PC-9 (cell line): ENCODE data around the gene CRHR2. TPM values are rescaled to one million over a fixed set of nuclear protein-coding genes. Genes with fewer than 3 reads are reported as not detected.

Experiments used
- BruUV-seq: library from RNA; stranded (reverse); fragments of 400-500 nt; replicated peaks from 2 replicates; lab custom pipeline; 2021; lab: Mats Ljungman, UMichigan
- CTCF ChIA-PET: fragments of 300-600 bp; sonication (Branson Sonifier 250); formaldehyde crosslinking; loops from one replicate; lab custom pipeline; 2022; ENCODE audit warnings: antibody characterized with exemption; lab: Charles Lee
- POLR2A ChIA-PET: fragments of 300-600 bp; sonication (Branson Sonifier 250); formaldehyde crosslinking; loops from one replicate; lab custom pipeline; 2022; ENCODE audit warnings: antibody characterized with exemption; ENCODE audit not compliant: unreplicated experiment; lab: Charles Lee
- DNase-seq, 2 experiments: peaks; one replicate each; pipeline versions ENCODE4 v3.0.0 to v3.0.0-alpha.2; 2015 to 2022; ENCODE audit warnings: mixed read lengths in 1 of 2
- H2AFZ ChIP-seq: fragments of 200-600 bp; sonication (generic); 2 replicates; pipeline ENCODE4 v1.8.1; 2017; ENCODE audit warnings: antibody characterized with exemption
- H3F3A ChIP-seq: fragments of 200-600 bp; sonication (generic); 2 replicates; pipeline ENCODE4 v1.8.1; 2017; ENCODE audit warnings: antibody characterized with exemption, mild to moderate bottlenecking, low read depth; ENCODE audit not compliant: insufficient read depth
- H3K27ac ChIP-seq: fragments of 200-600 bp; sonication (generic); 2 replicates; pipeline ENCODE4 v1.6.1; 2016; ENCODE audit warnings: mixed run types
- H3K27me3 ChIP-seq: fragments of 200-600 bp; sonication (generic); 2 replicates; pipeline ENCODE4 v1.6.1; 2016; ENCODE audit warnings: low read depth, mixed run types; ENCODE audit not compliant: insufficient read depth
- H3K36me3 ChIP-seq: fragments of 200-600 bp; sonication (generic); 2 replicates; pipeline ENCODE4 v1.6.1; 2016; ENCODE audit warnings: low read depth, mixed run types
- H3K4me1 ChIP-seq: fragments of 200-600 bp; sonication (generic); replicated peaks from 2 replicates; pipeline ENCODE4 v1.6.1; 2016; ENCODE audit warnings: mixed run types; ENCODE audit not compliant: insufficient read depth
- H3K4me2 ChIP-seq: fragments of 200-600 bp; sonication (generic); 2 replicates; pipeline ENCODE4 v1.6.1; 2017; ENCODE audit warnings: mixed run types
- H3K4me3 ChIP-seq: fragments of 200-600 bp; sonication (generic); 2 replicates; pipeline ENCODE4 v1.6.1; 2016; ENCODE audit warnings: mixed run types
- H3K79me2 ChIP-seq: fragments of 200-600 bp; sonication (generic); 2 replicates; pipeline ENCODE4 v1.6.1; 2017; ENCODE audit warnings: low read depth, mixed run types
- H3K9me2 ChIP-seq: fragments of 200-600 bp; sonication (generic); 2 replicates; pipeline ENCODE4 v1.8.1; 2017; ENCODE audit warnings: mild to moderate bottlenecking; ENCODE audit not compliant: insufficient read depth
- H3K9me3 ChIP-seq: fragments of 200-600 bp; sonication (generic); 2 replicates; pipeline ENCODE4 v1.8.1; 2016; ENCODE audit warnings: low read depth; ENCODE audit not compliant: insufficient read depth
- H4K20me1 ChIP-seq: fragments of 200-600 bp; sonication (generic); 2 replicates; pipeline ENCODE4 v1.8.1; 2017; ENCODE audit not compliant: insufficient read depth
- CTCF ChIP-seq: fragments of 200-600 bp; sonication (generic); conservative IDR thresholded peaks from 2 replicates; pipeline ENCODE4 v1.6.1; 2017; ENCODE audit warnings: mixed run types, antibody characterized with exemption, mild to moderate bottlenecking, moderate library complexity
- EZH2 ChIP-seq: fragments of 200-600 bp; sonication (generic); IDR thresholded peaks from 2 replicates; pipeline ENCODE4 v1.8.0; 2017; ENCODE audit warnings: antibody characterized with exemption, low read depth
- intact Hi-C: fragments of 100-400 bp; cut with micrococcal nuclease; formaldehyde crosslinking; loops from one replicate; pipeline ENCODE4 v1.10.0; 2022; ENCODE audit not compliant: unreplicated experiment
- total RNA-seq: library from RNA; stranded (reverse); gene quantifications from 2 replicates; pipeline ENCODE4 v1.2.3, GENCODE V29; 2021

The CRHR2 gene
- total RNA-seq, 1 experiment from 2014 or later: not detected

GRCh38 chr7:30706316-30706715 lies 24.1 kb upstream of the CRHR2 start:
- H3K27ac ChIP-seq: no peak overlapping the region
- no peaks in the 10 kb centered on the region for H4K20me1 ChIP-seq
- H3K79me2 ChIP-seq: no peaks in the 10 kb centered on the region
- no peaks in the 10 kb centered on the region for H3K9me2 ChIP-seq
- H3F3A ChIP-seq: peaks cover 19% of the 10 kb centered on the region
- H3K4me3 ChIP-seq: no peak overlapping the region
- H2AFZ ChIP-seq: no peak overlapping the region
- no peaks in the 10 kb centered on the region for H3K36me3 ChIP-seq
- ChIA-PET POLR2A (no interaction called here), CTCF (no interaction called here)
- TF ChIP-seq CTCF (no peak), EZH2 (no peak)
- no peak for DNase-seq
- intact Hi-C loops: no loop called here
- BruUV-seq: no TSS peak
- peaks cover 21% of the 10 kb centered on the region for H3K4me1 ChIP-seq
- peak overlapping the region; percentile 72; the same call in 1 of the 2 replicates for H3K4me2 ChIP-seq
- no peaks in the 10 kb centered on the region for H3K9me3 ChIP-seq
- H3K27me3 ChIP-seq: peaks cover 19% of the 10 kb centered on the region; the same call in 1 of the 2 replicates

DNA sequence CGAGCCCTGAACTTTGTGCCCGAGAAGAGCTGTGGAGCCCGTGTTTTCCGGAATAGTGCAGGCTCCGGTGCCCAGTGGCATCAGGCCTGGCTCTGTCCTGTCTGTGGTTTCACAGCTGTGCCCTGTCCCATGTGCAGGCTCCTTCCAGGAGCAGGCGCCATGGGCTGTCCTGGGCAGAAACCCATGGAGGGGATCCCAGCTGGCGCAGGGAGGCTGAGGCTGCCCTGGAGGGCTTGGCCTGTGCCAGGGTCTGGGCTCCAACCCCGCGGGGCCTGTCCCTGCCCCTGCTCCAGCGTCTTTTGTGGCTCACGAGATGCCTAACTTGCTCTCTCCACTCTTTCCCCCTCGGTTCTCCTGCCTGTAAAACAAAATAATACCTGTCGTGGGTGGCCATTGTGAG lies 23.3 kb upstream of the CRHR2 start:
- Histone ChIP-seq H3K4me2 (peak overlapping the region; percentile 72), H3K4me1 (peaks cover 21% of the 10 kb centered on the region), H3K36me3 (no peaks in the 10 kb centered on the region), H3K9me2 (no peaks in the 10 kb centered on the region), H3F3A (peaks cover 19% of the 10 kb centered on the region), H3K27ac (peak overlapping the region; percentile 49), H2AFZ (peak overlapping the region; percentile 24), H3K4me3 (peak overlapping the region; percentile 20; the same call in 1 of the 2 replicates), H4K20me1 (no peaks in the 10 kb centered on the region), H3K79me2 (no peaks in the 10 kb centered on the region), H3K9me3 (no peaks in the 10 kb centered on the region), H3K27me3 (peaks cover 26% of the 10 kb centered on the region; the same call in 1 of the 2 replicates)
- BruUV-seq: no TSS peak
- POLR2A ChIA-PET: interaction anchor here (0.5 to 0.7 kb wide), 2 partner anchors 76 to 91 kb away, joined by 3 to 5 read pairs; no protein-coding TSS in a partner anchor
- peak in 1 of 2 experiments; percentile 26 for DNase-seq
- CTCF ChIA-PET: interaction anchor here (2.2 kb wide), 1 partner anchor 34 kb away, joined by 6 read pairs; no protein-coding TSS in a partner anchor
- TF ChIP-seq EZH2 (no peak), CTCF (no peak)
- intact Hi-C loops: no loop called here

- Histone ChIP-seq H2AFZ (peak overlapping the region; percentile 24), H3K9me2 (no peaks in the 10 kb centered on the region), H3K27ac (peak overlapping the region; percentile 49), H3K4me1 (peaks cover 21% of the 10 kb centered on the region), H3K27me3 (peaks cover 32% of the 10 kb centered on the region), H3K9me3 (no peaks in the 10 kb centered on the region), H3K79me2 (no peaks in the 10 kb centered on the region), H3F3A (peaks cover 19% of the 10 kb centered on the region), H3K36me3 (no peaks in the 10 kb centered on the region), H3K4me3 (peak overlapping the region; percentile 20; the same call in 1 of the 2 replicates), H4K20me1 (no peaks in the 10 kb centered on the region), H3K4me2 (peak overlapping the region; percentile 72)
- ChIA-PET CTCF (interaction anchor here (0.8 to 2.2 kb wide), 2 partner anchors 35 to 430 kb away, joined by 4 to 6 read pairs; no protein-coding TSS in a partner anchor), POLR2A (interaction anchor here (0.5 to 0.7 kb wide), 2 partner anchors 75 to 203 kb away, joined by 3 read pairs; no protein-coding TSS in a partner anchor)
- no TSS peak for BruUV-seq
- intact Hi-C loops: no loop called here
- TF ChIP-seq EZH2: no peak
- peak; percentile 47; the same call in 1 of the 2 replicates for TF ChIP-seq CTCF
- peak; percentile 80 to 94 for DNase-seq
These were observed 22.8 kb upstream of the CRHR2 start for GRCh38 chr7:30705008-30705407.
